Hematopoietic multipotent progenitor cell treated with erythropoietin and hydrocortisone succinate and interleukin-3 and kit ligand, for 4 days (in vitro differentiated cells): ENCODE measurements around the gene SLCO2B1.

ENCODE experiments used
- DNase-seq: peaks from one replicate; pipeline ENCODE4 v3.0.0-alpha.2; 2015

The SLCO2B1 gene

DNA sequence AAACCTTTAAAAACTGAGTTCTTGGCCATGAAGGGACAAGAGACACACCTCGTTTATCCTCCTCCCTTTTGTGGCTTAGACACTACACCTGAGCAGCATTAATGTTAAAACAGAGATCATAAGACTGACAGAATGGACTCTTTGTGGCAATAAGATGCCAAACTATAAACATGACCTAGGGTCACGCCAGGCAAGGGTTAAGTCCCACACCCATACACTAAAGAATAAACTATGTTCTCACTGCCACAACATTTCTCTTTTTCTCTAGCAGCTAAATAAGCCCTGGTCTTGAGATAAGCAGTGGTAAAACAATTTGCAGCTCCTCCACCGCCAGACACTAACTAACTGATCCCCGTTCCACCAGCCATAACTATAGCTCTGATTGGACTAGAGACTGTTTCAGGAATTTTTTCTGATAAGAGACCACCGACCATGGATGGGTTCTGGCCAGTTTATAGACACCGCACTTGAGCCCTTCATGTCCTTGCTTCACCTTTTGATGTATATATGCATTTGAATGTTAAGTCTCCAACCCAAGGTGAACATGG lies 4.9 kb upstream of the SLCO2B1 start:
- no peak for DNase-seq

DNA sequence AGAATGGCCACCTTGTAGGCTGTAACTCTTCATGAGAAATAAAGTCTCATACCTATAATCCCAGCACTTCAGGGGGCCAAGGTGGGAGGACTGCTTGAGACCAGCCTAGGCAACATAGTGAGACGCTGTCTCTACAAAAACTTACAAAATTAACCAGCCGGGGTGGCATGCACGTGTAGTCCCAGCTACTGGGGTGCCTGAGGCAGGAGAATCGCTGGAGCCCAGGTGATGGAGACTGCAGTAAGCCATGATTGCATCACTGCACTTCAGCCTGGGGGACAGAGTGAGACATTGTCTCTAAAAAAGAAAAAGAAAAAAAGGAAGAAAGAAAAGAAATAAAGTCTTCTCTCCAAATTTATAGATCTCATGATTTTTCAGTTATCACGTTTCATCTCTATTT lies 4.2 kb upstream of the SLCO2B1 start:
- no peak for DNase-seq

DNA sequence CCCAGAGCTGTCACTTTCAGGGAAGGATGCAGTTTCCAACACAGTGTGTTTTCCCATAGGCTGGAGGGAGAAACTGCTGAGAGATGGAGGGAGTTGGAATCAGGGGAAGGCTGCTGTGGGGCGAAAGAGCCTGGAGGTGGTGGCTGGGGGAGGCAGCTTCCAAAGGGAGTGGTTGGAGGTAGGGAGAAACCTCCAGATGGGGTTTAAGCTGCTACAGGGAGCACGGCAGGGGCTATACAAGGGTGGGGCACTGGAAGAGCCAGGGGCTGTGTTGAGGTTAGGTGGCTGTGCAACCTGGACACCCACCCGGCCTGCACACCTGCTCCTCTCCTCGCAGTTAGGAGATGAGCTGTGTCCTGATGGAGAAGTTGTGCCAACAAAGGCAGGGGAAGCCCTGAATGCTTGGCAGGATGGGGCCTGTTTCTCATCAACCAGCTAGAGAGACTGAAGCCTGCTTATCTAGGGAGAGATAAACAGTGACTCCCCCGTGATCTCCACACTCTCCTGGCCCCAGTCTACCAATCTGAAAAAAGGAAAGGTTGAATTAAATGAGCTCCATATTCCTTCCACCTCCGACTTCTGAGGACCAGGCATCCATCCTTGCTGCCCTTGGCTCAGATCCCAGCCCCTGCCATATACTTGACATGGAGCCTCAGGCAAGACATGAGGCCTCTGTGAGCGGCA lies 3.6 kb upstream of the SLCO2B1 start:
- DNase-seq = no peak

DNA sequence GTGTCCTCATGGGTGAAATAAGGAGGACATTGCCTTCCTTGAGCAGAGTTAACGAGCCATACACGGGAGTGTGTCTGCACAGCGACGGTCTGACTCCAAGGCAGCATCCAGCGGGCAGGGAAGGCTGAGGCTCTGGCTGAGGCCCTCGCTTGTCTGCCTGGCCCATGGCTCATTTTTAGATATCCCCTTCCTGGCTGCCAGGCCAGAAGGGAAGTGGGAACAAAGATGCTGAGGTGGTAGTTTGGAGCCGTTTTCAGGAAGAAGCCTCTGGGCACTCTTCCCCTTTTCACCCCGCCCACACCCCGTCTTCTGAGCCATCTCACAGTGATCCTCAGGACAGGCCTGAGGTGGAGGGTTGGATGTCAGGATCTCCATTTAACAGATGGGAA lies 3.0 kb upstream of the SLCO2B1 start:
- DNase-seq = peak; percentile 18

DNA sequence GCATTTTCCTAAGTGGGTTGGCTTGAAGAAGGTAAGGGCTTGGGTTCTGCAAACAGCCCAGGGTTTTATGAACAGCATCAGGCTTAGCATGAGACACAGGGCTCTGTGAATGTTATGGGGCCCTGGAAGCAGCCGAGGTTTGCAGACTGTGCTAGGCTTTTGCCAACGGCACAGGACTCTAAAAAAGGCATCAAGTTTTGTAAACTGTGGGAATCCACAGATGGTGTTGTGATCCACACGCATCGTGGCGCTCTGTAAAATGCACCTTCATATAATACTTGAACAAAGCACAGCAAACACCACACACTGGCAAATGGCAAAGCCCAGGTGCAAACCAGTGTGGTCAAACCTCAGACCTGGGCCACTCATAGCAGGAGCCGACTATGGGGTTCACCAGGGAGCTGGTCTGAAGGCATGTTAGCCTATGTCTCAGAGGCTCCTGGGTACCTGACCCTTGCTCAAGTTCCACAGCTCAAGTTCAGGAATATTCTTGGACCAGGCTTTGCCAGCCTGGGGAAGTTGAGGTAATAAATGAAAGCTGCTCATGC lies 2.4 kb upstream of the SLCO2B1 start:
- DNase-seq = no peak

DNA sequence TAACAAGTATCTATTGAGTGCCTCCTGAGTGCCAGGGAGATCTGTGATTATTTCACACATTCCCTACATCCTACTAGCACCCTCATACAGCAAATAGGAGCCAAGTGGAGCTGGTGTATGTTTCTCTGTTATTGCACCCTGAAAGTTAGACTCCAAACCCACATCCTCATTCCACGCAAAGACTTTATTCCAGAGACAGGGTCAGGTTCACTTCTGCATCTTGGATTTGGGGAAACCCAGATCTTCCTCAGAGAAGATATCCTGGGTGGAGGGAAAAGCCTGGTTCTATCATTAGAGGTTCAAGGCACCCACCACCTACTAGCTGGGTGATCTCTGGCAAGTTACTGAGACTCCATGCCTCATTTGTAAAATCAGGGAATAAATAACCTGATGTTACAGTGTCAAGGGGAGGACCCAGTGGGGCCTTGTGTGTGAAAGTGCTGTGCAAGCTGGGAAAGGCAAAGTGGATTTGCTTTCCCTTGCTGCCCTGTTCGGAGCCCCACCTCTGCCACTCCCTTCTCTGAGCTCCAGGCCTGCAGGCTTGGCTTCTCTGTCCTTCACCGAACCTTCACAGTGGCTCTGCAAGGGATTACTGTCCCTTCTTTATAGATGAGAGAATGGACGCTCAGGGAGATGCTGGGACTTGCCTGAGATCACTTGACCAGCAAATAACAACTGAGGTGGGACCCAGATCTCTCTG lies 991 bp upstream of the SLCO2B1 start:
- DNase-seq = no peak

DNA sequence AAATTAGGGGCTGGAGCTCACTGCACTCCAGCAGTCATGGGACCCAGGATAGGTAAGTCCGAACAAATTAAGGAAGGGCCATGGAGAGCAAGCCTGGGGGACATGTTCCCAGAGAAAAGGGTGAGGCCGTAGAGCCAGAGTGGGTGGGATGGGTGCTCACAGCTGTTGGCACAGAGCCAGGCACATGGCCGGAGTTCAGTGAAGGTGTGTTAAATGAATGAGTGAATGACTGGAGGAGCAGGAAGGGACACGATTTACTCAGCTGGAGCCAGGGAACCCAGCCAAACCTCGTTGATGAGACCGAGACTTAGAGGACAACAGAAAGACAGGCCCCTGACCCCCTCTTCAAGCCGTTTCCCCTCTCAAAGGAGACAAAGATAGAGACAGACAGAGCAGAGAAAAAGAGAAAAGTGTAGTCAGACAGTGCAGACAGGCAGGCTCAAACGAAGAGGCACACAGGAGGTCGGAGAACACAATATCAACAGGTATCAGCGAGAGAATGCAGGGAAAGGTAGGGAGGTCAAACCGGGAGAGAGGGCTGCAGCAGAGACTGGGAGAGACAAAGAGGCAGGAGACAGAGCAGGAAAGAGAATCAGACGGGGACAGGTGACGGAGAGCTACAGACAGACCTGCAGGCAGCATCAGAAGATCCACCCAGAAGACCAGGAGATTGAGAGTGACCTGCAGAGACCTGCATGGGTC lies 590 bp downstream of the SLCO2B1 start:
- DNase-seq = no peak

DNA sequence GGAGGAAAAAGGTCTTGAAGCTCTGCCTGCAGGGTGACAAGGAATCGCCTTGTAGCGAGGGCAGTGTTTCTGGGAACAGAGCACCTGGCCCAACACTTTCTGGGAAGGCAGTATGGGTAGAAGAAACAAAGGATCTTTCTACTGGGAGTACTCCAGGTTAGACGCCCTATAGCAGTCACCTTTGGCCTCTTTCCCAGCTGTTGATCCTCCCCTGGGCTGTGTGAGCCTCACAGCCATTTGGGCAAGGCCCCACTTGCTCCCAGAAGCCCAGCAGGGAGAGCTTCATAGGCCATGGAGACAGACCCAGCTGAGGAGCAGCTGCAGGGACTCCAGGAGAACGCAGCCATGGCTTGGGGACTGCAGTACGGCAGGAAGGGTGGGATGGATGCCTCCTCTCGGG lies 1.2 kb downstream of the SLCO2B1 start:
- no peak for DNase-seq

DNA sequence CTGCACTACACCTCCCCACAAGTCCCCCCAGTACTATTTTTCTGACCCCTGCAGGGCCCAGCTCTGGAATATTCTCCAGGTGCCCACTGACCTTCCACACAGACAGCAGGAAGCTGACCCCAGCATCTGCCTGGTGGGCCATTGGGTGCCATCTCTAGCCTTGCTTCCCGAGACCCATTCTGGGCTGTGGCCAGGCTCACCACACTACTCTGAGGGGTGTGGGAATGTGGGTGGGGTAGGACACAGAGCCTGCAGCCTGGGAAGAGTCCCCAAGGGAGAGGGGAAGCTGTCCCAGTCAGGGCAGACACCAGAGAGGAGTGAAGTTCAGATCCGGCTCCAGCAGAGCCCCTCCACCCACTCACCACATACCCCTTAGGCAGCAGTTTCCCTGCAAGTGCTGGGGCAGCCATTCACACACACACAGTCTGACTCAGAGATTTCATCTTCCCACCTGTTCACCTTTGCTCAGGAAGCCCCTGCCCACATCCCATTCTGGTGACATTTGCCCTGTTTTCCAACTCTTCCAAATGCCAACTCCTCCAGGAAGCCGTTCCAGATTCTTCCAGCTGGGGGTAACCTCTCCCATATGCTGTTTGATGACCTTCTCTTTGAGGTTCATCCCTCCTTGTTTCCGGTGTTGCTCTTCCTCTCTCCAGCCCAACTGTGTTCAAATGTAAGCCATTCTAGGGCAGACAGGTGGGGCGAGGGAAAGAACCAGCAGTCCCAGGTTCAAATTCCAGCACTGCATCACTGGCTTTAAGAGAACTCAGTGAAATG lies 1.9 kb downstream of the SLCO2B1 start:
- DNase-seq = no peak

DNA sequence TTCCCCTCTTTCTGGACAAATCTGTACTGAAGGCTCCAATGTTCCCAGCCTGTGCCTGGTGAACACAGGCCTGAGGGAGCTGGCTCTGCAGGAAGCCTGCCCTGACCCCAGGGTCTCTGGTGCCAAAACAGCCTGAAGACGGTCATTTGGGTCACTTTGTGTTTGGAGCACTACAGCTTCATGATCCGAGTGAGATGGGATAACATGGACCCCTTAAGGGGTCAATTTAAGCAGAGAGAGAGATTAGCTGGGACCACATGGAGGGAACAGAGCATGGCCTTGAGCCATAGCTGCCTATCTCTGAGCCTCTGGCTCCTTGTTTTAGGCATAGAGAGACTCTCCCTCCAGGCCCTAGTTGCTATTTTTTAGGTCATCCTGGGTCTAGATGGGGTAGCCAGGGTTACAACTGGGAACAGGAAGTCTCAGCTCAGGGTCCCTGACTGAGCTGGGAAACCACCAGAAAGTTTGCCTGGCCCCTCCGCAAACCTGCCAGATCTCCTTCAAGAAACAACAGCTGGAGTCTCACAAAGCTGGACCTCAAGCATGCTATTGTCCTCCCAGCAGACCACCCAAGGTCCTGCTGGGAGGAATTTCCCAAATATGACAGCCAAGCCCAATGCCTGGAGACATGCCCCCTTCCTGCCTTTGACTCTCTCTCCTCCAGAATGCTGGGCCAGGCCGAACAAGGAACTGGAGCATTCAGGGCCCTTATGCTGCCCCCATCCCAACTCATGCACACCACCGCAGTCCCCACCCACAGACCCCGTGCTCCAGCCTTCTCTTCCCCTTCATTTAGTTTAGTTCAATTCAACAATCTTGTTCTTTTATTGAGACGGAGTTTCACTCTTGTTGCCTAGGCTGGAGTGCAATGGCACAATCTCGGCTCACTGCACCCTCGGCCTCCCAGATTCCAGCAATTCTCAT lies 4.0 kb downstream of the SLCO2B1 start:
- DNase-seq = no peak

DNA sequence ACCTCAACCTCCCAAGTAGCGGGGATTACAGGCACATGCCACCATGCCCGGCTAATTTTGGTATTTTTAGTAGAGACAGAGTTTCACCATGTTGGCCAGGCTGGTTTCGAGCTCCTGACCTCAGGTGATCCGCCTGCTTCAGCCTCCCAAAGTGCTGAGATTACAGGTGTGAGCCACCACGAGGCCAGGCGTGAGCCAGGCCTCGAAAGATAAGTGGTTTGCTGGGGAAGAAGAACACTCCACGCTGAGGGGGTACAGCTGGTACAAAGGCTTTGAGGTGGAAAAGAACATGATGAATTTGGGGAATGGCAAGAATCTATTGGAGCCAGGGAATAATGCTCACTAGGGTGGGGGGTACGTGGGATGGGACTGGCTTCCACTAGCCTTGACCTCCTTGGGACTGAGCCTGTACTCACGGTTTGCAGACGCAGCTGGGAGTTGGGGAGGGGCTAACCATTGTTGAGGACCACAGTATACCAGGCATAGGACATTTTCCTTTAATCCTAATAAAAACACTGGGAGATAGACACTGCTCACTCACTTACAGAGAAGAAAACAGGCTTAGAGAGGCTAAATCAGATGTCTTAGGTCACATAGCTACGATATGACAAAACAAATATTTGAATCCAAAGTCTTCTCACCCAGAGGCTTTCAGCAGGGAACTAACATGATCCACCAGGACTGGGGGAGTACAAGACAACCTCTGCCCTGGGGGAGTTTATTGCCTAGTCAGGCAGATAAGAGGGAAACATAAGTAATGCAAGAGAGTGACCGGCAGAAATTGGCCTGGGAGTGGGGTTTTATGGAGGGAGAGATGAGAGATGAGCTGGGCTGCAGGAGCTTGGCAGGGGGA lies 4.9 kb downstream of the SLCO2B1 start:
- no peak for DNase-seq

DNA sequence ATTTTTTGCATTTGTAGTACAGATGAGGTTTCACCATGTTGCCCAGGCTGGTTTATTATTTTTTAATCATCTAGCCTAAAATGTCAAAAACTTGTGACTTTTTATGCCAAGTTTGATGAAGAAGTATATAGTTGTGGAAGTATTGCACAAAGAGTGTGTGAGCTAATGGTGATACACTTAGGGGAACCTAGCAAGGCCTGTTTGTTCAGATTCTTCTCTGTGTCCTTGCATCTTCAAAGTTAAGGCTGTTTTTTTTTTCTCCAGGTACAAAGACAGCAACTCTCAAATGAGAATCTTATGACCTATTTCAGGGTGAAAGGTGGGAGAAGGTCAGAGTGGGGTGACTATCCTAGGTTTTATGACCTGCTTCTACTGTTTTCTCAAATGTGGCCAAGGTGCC lies 7.3 kb downstream of the SLCO2B1 start:
- no peak for DNase-seq

DNA sequence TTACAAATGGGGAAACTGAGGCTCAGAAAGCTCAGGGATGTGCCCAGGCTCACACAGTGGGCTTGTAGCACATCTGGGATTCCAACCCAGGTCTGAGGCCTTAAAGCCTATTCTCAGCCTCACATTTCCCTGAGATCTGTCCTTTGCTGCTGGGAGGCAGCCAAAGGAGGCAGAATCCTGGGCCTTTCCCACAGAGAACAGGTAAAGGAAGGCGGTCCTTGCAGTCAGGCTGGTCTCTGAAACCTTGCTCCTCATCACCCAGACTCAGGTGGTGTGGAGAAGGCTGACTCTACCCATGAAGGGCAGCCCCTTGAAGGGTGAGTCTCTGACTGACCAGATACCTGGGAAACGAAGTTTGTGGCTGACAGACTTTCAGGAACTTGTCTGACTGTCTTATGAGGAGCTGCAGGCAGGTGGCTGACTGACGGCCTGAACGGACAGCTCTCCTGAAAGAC lies 7.8 kb downstream of the SLCO2B1 start:
- DNase-seq = no peak

DNA sequence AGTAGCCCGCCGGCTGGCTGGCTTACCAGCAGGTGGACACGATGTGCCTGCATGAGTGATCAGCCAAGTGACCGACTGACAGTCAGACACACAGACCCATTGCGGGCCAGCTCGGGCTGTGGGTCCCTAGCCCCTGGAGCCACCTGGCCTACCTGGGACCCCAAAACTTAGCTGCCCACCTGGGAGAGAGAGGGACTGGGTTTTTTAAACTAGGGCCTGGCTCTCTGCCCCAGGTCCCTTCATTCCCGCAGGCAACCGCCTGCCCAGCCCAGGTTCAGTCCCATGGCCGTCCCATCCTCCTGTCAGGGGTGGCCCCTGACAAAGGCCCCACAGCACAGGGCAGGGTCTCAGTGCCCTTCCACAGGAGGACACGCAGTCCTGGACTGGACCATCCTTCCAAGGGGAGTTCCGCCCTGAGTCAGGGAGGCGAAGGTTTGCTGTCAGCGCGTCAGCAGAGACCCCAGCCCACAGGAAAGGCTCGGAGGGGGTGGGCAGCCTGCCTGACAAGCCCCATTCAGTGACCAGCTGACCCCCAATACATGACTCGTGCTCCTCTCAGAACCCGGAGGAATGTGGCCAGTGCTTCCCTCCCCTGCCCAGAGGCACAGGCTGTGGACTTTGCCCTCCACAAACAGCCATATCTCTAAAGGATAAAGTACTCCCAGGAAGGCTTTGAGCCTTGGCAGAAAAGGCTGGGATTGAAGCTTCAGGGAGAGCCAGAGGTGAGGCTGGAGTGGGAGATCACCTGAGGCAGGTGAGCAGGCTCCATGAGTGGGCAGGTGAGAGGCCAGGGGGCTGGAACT lies 8.4 kb downstream of the SLCO2B1 start:
- DNase-seq = no peak

DNA sequence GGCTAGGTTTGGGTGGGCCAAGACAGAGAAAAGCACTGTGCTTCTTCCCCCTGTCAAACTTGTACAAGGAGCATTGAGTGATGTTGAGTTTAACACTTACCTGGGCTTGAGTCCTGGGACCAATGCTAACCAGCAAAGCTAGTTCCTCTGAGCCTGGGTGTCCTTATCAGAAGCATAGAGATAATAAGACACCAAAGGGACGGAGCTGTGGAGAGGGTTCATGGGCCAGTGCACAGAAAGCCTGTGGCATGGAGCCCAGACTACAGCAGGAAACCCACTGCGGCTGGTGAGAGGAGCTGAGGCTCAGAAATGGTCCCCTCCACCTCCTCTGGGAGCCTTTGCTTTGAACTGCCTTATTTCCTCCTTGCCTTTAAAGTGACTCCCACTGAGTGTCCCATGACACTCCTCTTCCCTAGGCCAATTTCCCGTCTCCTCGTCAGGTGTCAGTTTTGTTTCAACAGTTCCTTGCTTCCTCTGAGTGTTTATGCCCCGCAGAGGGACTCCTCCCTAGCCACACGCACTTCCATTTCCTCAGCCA lies 9.4 kb downstream of the SLCO2B1 start:
- DNase-seq = no peak

DNA sequence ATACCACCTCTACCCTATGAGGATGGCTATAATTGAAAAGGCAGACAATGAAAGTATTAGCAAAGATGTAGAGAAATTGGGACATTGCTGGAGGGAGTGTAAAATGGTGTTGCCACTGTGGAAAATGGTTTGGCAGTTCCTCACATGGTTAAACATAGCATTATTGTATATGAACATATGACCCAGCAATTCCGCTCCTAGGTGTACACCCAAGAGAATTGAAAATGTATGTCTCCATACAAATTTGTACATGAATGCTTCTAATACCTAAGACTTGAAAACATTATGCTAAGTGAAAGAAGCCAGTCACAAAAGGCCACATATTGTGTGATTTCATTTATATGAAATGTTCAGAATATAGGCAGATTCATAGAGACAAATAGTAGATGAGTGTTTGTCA lies 10.0 kb downstream of the SLCO2B1 start:
- no peak for DNase-seq

DNA sequence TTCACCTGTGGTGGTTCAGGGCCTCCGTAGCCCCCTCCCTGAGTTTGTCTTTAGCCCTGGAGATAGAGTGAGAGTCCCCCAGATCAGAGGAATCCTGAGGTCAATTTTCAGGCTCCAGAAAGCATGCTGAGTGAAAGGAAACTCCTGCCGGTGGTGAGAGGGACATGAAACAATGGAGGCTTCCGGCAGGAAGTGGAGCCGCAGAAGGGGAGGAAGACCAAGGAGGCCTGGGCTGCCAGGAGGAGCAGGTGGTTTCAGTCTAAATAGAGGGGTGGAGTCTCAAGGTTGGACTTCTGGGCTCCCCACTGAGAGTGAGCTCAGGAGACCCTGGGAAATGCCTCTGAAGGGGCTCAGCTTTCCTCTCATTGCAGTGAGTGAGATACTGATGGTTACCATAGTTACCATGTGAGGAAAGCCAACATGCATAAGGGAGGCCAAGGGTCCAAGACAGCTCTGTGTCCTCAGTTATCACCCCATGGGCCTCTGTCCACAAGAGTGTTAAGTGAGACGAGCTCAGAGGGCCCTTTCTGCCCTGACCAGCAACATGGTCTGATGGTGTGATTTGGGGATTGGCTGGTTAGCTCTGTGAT lies 10.7 kb downstream of the SLCO2B1 start:
- no peak for DNase-seq

DNA sequence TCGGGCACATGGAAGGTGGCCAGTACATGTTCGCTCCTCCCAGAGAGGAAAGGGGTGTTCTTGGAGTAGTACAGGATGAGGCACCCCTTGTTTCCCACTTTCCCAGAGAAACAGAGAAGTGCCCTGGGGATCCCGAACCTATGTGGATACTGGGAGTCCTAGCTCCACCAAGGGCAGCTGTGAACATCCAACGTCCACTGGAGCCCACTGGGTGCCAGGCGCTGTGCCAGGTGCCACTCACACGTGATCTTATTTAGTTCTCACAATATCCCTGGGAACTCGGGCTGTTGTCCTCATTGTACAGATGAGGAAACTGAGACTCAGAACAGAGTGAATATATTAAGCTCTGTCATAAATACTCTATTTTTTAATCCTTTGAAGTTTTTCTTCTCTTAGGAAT lies 12.0 kb downstream of the SLCO2B1 start:
- DNase-seq = no peak
